ENCODE data around the gene SACM1L.

DNA sequence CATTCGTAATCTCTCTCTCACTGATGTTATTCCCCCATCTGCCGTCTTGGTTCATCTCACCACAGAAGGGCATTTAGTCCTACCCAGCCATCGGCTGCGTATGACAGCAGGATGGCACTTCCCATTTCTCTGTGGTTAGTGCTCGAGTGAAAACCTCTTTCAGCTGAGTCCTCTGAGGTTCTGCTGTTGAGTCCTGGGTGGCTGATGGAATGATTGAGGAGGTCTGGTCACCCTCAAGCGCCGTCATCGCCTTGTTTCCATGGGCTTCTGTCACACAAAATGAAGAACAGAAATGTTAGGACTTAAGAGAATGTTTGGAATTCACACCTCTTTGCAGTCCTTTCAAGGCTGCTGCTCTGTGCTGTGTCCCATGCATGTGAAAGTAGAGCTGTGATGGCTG, 9.4 kb upstream of the SACM1L start:
- no peak for TF ChIP-seq YY1 (IDR thresholded peaks at IDR 0.05; ENCODE audit: insufficient read depth, insufficient read length)
- no peak for TF ChIP-seq ZNF274 (IDR thresholded peaks at IDR 0.05; ENCODE audit: low read depth, low read length)
- no peak for TF ChIP-seq SUZ12 (IDR thresholded peaks at IDR 0.05; ENCODE audit: extremely low read depth, insufficient read depth, insufficient read length)
